Measurements from ENCODE around the gene DCLK2. TPM values are rescaled to one million over a fixed set of nuclear protein-coding genes. Genes with fewer than 3 reads are reported as not detected.

Gene DCLK2
- total RNA-seq, 1 donor: 13.0 TPM

- TF ChIP-seq CTCF (IDR thresholded peaks at IDR 0.05; ENCODE audit: insufficient read depth, low read depth, low read length): no peak
- H3K4me3 ChIP-seq (ENCODE audit: low read depth, low read length): no peak overlapping the region
- DNase-seq (ENCODE audit: low read depth): no peak
Observed at GRCh38 chr4:150087006-150087405, 8.8 kb downstream of the DCLK2 start.

GRCh38 chr4:150089732-150090131, 11.5 kb downstream of the DCLK2 start:
- TF ChIP-seq CTCF (IDR thresholded peaks at IDR 0.05; ENCODE audit: insufficient read depth, low read depth, low read length): no peak
- no peak for DNase-seq (ENCODE audit: low read depth)

GRCh38 chr4:150090836-150091235, 12.6 kb downstream of the DCLK2 start:
- DNase-seq (ENCODE audit: low read depth): peak; percentile 76
- TF ChIP-seq CTCF (IDR thresholded peaks at IDR 0.05; ENCODE audit: insufficient read depth, low read depth, low read length): no peak
- no peak overlapping the region for H3K4me3 ChIP-seq (ENCODE audit: low read depth, low read length)

More at GRCh38 chr4:150089732-150090131, 11.5 kb downstream of the DCLK2 start:
- H3K4me3 ChIP-seq (ENCODE audit: low read depth, low read length): no peak overlapping the region

GRCh38 chr4:150094676-150095075, 16.4 kb downstream of the DCLK2 start:
- TF ChIP-seq CTCF (IDR thresholded peaks at IDR 0.05; ENCODE audit: insufficient read depth, low read depth, low read length): no peak
- H3K4me3 ChIP-seq (ENCODE audit: low read depth, low read length): no peak overlapping the region
- DNase-seq (ENCODE audit: low read depth): no peak

- DNase-seq (ENCODE audit: low read depth): no peak
- H3K4me3 ChIP-seq (ENCODE audit: low read depth, low read length): no peak overlapping the region
- TF ChIP-seq CTCF (IDR thresholded peaks at IDR 0.05; ENCODE audit: insufficient read depth, low read depth, low read length): no peak
Observed at GRCh38 chr4:150096625-150097024, 18.4 kb downstream of the DCLK2 start.

- TF ChIP-seq CTCF (IDR thresholded peaks at IDR 0.05; ENCODE audit: insufficient read depth, low read depth, low read length): no peak
- DNase-seq (ENCODE audit: low read depth): no peak
- no peak overlapping the region for H3K4me3 ChIP-seq (ENCODE audit: low read depth, low read length)
Observed at GRCh38 chr4:150098214-150098613, 20.0 kb downstream of the DCLK2 start.

- H3K4me3 ChIP-seq (ENCODE audit: low read depth, low read length): no peak overlapping the region
Observed at GRCh38 chr4:150104404-150105027, 26.3 kb downstream of the DCLK2 start.

More at GRCh38 chr4:150104404-150105027, 26.3 kb downstream of the DCLK2 start:
- no peak for TF ChIP-seq CTCF (IDR thresholded peaks at IDR 0.05; ENCODE audit: insufficient read depth, low read depth, low read length)
- no peak for DNase-seq (ENCODE audit: low read depth)

All from fibroblast of villous mesenchyme (primary cell).